GM12878 (cell line): Measurements from ENCODE around the gene SORT1.

Experiments used
- CBX3 ChIP-seq: fragments of 200-600 bp; sonication (generic); IDR thresholded peaks from 2 replicates; pipeline ENCODE4 v1.6.1; 2016; ENCODE audit warnings: low read depth, borderline replicate concordance
- CTCF ChIP-seq, 3 experiments: IDR thresholded peaks in 2 of 3; conservative IDR thresholded peaks in 1 of 3; 2 replicates each; pipeline ENCODE4 v1.5.1; 2011; ENCODE audit warnings: low read depth in 3 of 3, low read length in 3 of 3, mild to moderate bottlenecking in 3 of 3, control low read depth in 2 of 3, moderate library complexity in 2 of 3, inconsistent platforms in 1 of 3, mixed read lengths in 1 of 3; ENCODE audit not compliant: control insufficient read depth in 2 of 3, insufficient read depth in 1 of 3; ENCODE audit errors: extremely low read depth in 1 of 3
- KDM1A ChIP-seq: fragments of 200-600 bp; sonication (generic); IDR thresholded peaks from 2 replicates; pipeline ENCODE4 v1.6.1; 2016; ENCODE audit warnings: borderline replicate concordance
- POLR2AphosphoS2 ChIP-seq: IDR thresholded peaks from 2 replicates; pipeline ENCODE4 v1.6.1; 2011; ENCODE audit warnings: low read depth, mild to moderate bottlenecking, low read length, improper control_type of control experiment, moderate library complexity
- SMC3 ChIP-seq: IDR thresholded peaks from 2 replicates; pipeline ENCODE4 v1.6.1; 2011; ENCODE audit warnings: low read length, improper control_type of control experiment, borderline replicate concordance
- SUZ12 ChIP-seq: fragments of 200-600 bp; sonication (generic); IDR thresholded peaks from one replicate; pipeline ENCODE4 v1.6.1; 2018; ENCODE audit warnings: antibody characterized with exemption, mild to moderate bottlenecking; ENCODE audit not compliant: unreplicated experiment
- ZBTB11 ChIP-seq: fragments of 450-650 bp; formaldehyde crosslinking; IDR thresholded peaks from 2 replicates; pipeline ENCODE4 v1.5.0; 2022; ENCODE audit warnings: mild to moderate bottlenecking, missing genetic modification characterization
- ZNF687 ChIP-seq: fragments of 450-650 bp; IDR thresholded peaks from 2 replicates; pipeline ENCODE4 v1.6.1; 2017; ENCODE audit warnings: mild to moderate bottlenecking, moderate library complexity
- TF ChIP-seq, protein P1 (sequence below): IDR thresholded peaks from 2 replicates; pipeline ENCODE4 v1.6.1; 2012; ENCODE audit warnings: low read depth, low read length, improper control_type of control experiment
- TF ChIP-seq, protein P2 (sequence below): IDR thresholded peaks from 2 replicates; pipeline ENCODE4 v1.6.1; 2011; ENCODE audit warnings: low read depth, mild to moderate bottlenecking, low read length, moderate library complexity, borderline replicate concordance; ENCODE audit errors: extremely low read depth

DNA sequence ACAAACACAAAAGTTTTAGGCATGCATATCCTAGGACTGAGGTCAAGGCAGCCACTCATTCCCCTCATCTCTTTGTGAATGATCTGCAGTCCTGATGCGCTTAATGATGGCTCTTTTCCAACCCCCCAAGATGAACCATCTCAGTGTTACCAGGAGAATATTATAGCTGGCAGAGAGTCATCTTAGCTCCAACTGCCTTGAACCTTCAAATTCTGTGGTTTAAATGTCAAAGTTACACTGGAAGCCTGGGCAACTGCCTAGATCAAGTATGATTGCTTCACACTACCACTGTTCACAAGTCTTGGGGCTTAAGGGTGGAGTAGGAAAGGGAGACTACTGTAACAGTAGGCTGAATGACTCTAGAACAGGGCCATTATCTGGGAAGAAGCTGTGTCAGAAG is 82.9 kb downstream of the SORT1 start:
- TF ChIP-seq ZNF687 (no peak), CTCF (IDR thresholded peaks at IDR 0.05 in 2 of 3, conservative IDR thresholded peaks at IDR 0.05 in 1 of 3; ENCODE audit: control insufficient read depth in 2 of 3, extremely low read depth in 1 of 3, insufficient read depth in 1 of 3, low read depth in 3 of 3, low read length in 3 of 3) (no peak), ZBTB11 (no peak), CBX3 (no peak), SMC3 (no peak), KDM1A (no peak), POLR2AphosphoS2 (no peak), SUZ12 (no peak)
- TF ChIP-seq, protein P1, sequence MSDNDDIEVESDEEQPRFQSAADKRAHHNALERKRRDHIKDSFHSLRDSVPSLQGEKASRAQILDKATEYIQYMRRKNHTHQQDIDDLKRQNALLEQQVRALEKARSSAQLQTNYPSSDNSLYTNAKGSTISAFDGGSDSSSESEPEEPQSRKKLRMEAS = no peak
- TF ChIP-seq, protein P2, sequence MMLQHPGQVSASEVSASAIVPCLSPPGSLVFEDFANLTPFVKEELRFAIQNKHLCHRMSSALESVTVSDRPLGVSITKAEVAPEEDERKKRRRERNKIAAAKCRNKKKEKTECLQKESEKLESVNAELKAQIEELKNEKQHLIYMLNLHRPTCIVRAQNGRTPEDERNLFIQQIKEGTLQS = no peak
